Heart right ventricle (tissue), 16 donors: ENCODE results near the gene MARK1. TPM values are rescaled to one million over a fixed set of nuclear protein-coding genes. Genes with fewer than 3 reads are reported as not detected.
"Not testable (repeated sequence)": the region's sequence is repeated elsewhere in the genome, so short reads cannot be mapped to it uniquely, and the experiment has no call there.

ENCODE experiments used
- ATAC-seq, 8 donors: fragments of 200-7000 bp; cut with Tn5 transposase; one replicate each; pipeline ENCODE4 v1.9.1; 2020; ENCODE audit warnings: mild to moderate bottlenecking in 8 of 8, moderate library complexity in 8 of 8, moderate number of reproducible peaks in 1 of 8
- DNase-seq, 2 donors: peaks; one replicate each; pipeline ENCODE4 v3.0.0-alpha.2; 2020
- H3K27ac ChIP-seq, 10 donors: fragments of 200-600 bp; sonication (generic) in 2 of 10; one replicate each; pipeline versions ENCODE4 v1.5.0 to v1.8.0; 2020 to 2022; ENCODE audit warnings: mild to moderate bottlenecking in 3 of 10
- H3K27me3 ChIP-seq, 7 donors: fragments of 200-600 bp; one replicate each; pipeline ENCODE4 v1.8.0; 2021 to 2022; ENCODE audit warnings: mild to moderate bottlenecking in 2 of 7
- H3K36me3 ChIP-seq, 9 donors: fragments of 200-600 bp; sonication (generic) in 1 of 9; one replicate each; pipeline versions ENCODE4 v1.5.0 to v1.8.0; 2020 to 2022; ENCODE audit warnings: mild to moderate bottlenecking in 2 of 9
- H3K4me1 ChIP-seq, 9 donors: fragments of 200-600 bp; sonication (generic) in 1 of 9; one replicate each; pipeline versions ENCODE4 v1.5.0 to v1.8.0; 2020 to 2022; ENCODE audit warnings: mild to moderate bottlenecking in 4 of 9
- H3K4me3 ChIP-seq, 10 donors: fragments of 200-600 bp; sonication (generic) in 2 of 10; one replicate each; pipeline versions ENCODE4 v1.5.0 to v1.8.0; 2020 to 2022; ENCODE audit warnings: mild to moderate bottlenecking in 7 of 10, moderate library complexity in 2 of 10
- H3K9me3 ChIP-seq, 11 donors: fragments of 200-600 bp in 10 of 11; sonication (generic) in 2 of 11; one replicate each; pipeline versions ENCODE4 v1.5.0 to v1.8.0; 2013 to 2022; ENCODE audit warnings: mild to moderate bottlenecking in 2 of 11, control low read depth in 1 of 11, moderate library complexity in 1 of 11
- CTCF ChIP-seq, 9 donors: fragments of 200-600 bp; sonication (generic) in 2 of 9; IDR thresholded peaks; one replicate each; pipeline versions ENCODE4 v1.5.0 to v1.8.0; 2021 to 2022; ENCODE audit warnings: antibody characterized with exemption in 9 of 9, mild to moderate bottlenecking in 5 of 9, moderate library complexity in 1 of 9
- WGBS, 2 donors: extraction: QIAGEN DNeasy Blood & Tissue Kit; methylation state at CpG; one replicate each; pipeline ENCODE4 v1.1.7; 2013; ENCODE audit warnings: inconsistent platforms in 1 of 2; 5-methylcytosine and 5-hydroxymethylcytosine counted together
- intact Hi-C, 10 donors: fragments of 100-400 bp; cut with DNase I; formaldehyde crosslinking; loops; one replicate each; pipeline versions ENCODE4 v1.11.1 to v1.14.2; 2022
- polyA plus RNA-seq, 2 donors: library from polyadenylated mRNA; stranded (reverse); fragments of 200-250 nt; gene quantifications; one replicate each; pipeline ENCODE4 v1.2.3, GENCODE V29; 2013
- total RNA-seq, 10 donors: library from RNA; stranded (reverse); fragmentation: NEBNext Ultra II Directional in 3 of 10; extraction: Animal tissue kit (Norgen Biotek cat#: 25700) in 3 of 10; gene quantifications; one replicate each; pipeline versions ENCODE4 v1.2.1 to v1.2.4, GENCODE V29; 2021 to 2023
- donor health status: Arrhythmogenic right ventricular cardiomyopathy.
- donor health status: ischemic (EF 13 %, LVEDD 7.1; RV severe dilation, severe dysfunction).
- donor health status: healthy with polysubstance abuse.
- donor health status: DM: no; HTN: yes; CAD: no.
- donor health status: DM: no; HTN: no; CAD: no.
- donor health status: ischemic (EF 25% LVEDD 6.9; RV normal size, moderate dysfunction).
- donor health status: ischemic (EF 25% LVEDD 5.7; RV mildly dilated, moderate dysfunction).
- donor health status: healthy.
- donor health status: DM: yes; HTN: yes; CAD: no.
- donor health status: Ischemic cardiomyopathy.
- donor health status: ischemic (EF 35%, LVEDD 5.7; RV mildly dilated, moderate dysfunction).
- donor health status: nonischemic (EF 11% LVEDD 7.7; RV severe dilation, severe dysfunction).
- donor health status: DM: yes; HTN: yes; CAD: no.
- donor health status: PGD.
- donor health status: ischemic (EF 29% LVEDD 5.4; RV normal size, mild dysfunction).
- donor health status: nonischemic (EF 23%, LVEDD 6.1; RV moderate dilation, normal function).

The MARK1 gene
- total and polyA plus RNA-seq, 12 donors, result 6.9 to 19.0 (median 14.9) TPM

DNA sequence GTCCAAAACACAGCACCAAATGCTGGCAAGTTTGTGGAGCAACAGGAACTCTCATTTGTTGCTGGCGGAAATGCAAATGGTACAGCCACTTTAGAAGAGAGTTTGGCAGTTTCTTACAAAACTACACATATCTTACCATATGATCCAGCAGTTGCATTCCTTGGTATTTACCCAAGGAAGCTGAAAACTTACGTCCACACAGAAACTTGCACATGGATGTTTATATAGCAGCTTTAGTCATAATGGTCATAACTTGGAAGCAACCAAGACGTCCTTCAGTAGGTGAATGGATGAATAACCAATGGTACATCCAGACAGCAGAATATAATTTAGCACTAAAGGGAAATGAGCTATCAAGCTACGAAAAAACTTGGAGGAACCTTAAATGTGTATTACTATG, 66.4 kb downstream of the MARK1 start:
- peaks cover 0 to 12% (median 0%) of the 10 kb centered on the region in 9 donors for H3K36me3 ChIP-seq
- no peaks in the 10 kb centered on the region for H3K4me1 ChIP-seq
- WGBS, 2 donors, result 91 to 93% methylated on average over 4 of the region's 4 CpGs
- intact Hi-C loops, result no loop called here
- no peak overlapping the region for H3K27ac ChIP-seq
- DNase-seq, result no peak
- no peaks in the 10 kb centered on the region for H3K27me3 ChIP-seq
- H3K9me3 ChIP-seq, result no peaks in the 10 kb centered on the region
- TF ChIP-seq CTCF (IDR thresholded peaks at IDR 0.05), result no peak
- no peak for ATAC-seq
- no peak overlapping the region for H3K4me3 ChIP-seq

GRCh38 chr1:220595179-220595578, 67.2 kb downstream of the MARK1 start:
- no peak overlapping the region for H3K27ac ChIP-seq
- H3K9me3 ChIP-seq, result no peaks in the 10 kb centered on the region
- DNase-seq (no peak), ATAC-seq (no peak)
- no peak overlapping the region for H3K4me3 ChIP-seq
- no peaks in the 10 kb centered on the region for H3K4me1 ChIP-seq
- TF ChIP-seq CTCF (IDR thresholded peaks at IDR 0.05), result no peak
- intact Hi-C loops, result no loop called here
- H3K36me3 ChIP-seq, result peaks cover 0 to 12% (median 0%) of the 10 kb centered on the region in 9 donors
- 47 to 81% methylated on average over 3 of the region's 3 CpGs for WGBS, 2 donors
- no peaks in the 10 kb centered on the region for H3K27me3 ChIP-seq

DNA sequence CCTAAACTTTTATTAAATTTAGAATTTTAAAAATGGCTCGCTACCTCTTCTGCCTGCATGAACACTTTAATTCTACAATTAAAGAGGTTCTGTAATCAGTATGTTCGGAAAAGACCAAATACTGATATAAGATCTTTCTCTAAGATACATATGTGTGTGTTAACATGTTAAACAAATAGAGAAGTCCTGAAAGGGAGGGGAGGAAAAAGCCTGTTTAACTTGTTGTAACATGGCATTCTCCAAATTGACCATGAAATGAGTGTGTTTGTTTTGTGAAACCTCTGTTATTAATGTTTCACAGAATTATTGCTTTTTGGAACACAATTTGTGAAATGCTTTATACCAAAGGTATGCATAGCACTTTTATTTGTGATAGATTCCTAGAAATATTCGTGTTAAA, 77.0 kb downstream of the MARK1 start:
- no peak overlapping the region for H3K4me3 ChIP-seq
- WGBS, 2 donors, result 91 to 94% methylated on average over 3 of the region's 3 CpGs
- H3K4me1 ChIP-seq, result no peaks in the 10 kb centered on the region
- ATAC-seq, result no peak
- no peak overlapping the region for H3K27ac ChIP-seq
- no peaks in the 10 kb centered on the region for H3K27me3 ChIP-seq
- H3K9me3 ChIP-seq, result peaks cover 0 to 8% (median 0%) of the 10 kb centered on the region in 11 donors
- intact Hi-C loops, result no loop called here
- no peak for TF ChIP-seq CTCF (IDR thresholded peaks at IDR 0.05)
- H3K36me3 ChIP-seq, result peaks cover 0 to 8% (median 0%) of the 10 kb centered on the region in 9 donors
- DNase-seq, result no peak

DNA sequence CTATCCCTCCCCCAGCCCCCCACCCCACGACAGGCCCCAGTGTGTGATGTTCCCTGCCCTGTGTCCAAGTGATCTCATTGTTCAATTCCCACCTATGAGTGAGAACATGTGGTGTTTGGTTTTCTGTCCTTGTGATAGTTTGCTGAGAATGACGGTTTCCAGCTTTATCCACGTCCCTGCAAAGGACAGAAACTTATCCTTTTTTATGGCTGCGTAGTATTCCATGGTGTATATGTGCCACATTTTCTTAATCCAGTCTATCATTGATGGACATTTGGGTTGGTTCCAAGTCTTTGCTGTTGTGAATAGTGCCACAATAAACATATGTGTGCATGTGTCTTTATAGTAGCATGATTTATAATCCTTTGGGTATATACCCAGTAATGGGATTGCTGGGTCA, 77.7 kb downstream of the MARK1 start:
- H3K4me3 ChIP-seq, H3K27ac ChIP-seq, H3K9me3 ChIP-seq, ATAC-seq, DNase-seq, H3K4me1 ChIP-seq, intact Hi-C loops, H3K27me3 ChIP-seq: not testable (repeated sequence)
- 94 to 96% methylated on average over 4 of the region's 4 CpGs for WGBS, 2 donors
- peaks cover 0 to 11% (median 0%) of the 10 kb centered on the region in 9 donors for H3K36me3 ChIP-seq

DNA sequence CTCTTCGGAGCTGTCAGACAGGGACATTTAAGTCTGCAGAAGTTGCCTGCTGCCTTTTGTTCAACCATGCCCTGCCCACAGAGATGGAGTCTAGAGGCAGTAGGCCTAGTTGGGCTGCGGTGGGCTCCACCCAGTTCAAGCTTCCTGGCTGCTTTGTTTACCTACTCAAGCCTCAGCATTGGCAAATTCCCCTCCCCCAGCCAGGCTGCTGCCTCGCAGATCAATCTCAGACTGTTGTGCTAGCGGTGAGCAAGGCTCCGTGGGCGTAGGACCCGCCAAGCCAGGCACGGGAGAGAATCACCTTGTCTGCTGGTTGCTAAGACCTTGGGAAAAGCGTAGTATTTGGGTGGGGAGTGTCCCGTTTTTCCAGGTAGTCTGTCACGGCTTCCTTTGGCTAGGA, 83.2 kb downstream of the MARK1 start:
- H3K27ac ChIP-seq, ATAC-seq, intact Hi-C loops, DNase-seq, H3K4me1 ChIP-seq, H3K9me3 ChIP-seq, H3K27me3 ChIP-seq, H3K4me3 ChIP-seq: not testable (repeated sequence)
- 81 to 97% methylated on average over 11 of the region's 11 CpGs for WGBS, 2 donors
- H3K36me3 ChIP-seq, result peaks cover 0 to 12% (median 0%) of the 10 kb centered on the region in 9 donors
